Testis (tissue), 3 donors: Measurements from ENCODE around the gene CPEB4. TPM values are rescaled to one million over a fixed set of nuclear protein-coding genes. Genes with fewer than 3 reads are reported as not detected.

ENCODE experiments used
- DNase-seq: peaks from one replicate; pipeline ENCODE4 v3.0.0-alpha.2; 2019
- H3K27ac ChIP-seq, 2 donors: fragments of 200-600 bp; sonication (generic); one replicate each; pipeline ENCODE4 v1.5.1; 2019
- H3K27me3 ChIP-seq: fragments of 200-600 bp; sonication (generic); one replicate; pipeline ENCODE4 v1.5.1; 2019
- H3K36me3 ChIP-seq: fragments of 200-600 bp; sonication (generic); one replicate; pipeline ENCODE4 v1.5.1; 2017; ENCODE audit warnings: low read depth; ENCODE audit errors: missing control alignments
- H3K4me1 ChIP-seq: fragments of 200-600 bp; sonication (generic); one replicate; pipeline ENCODE4 v1.5.1; 2019
- H3K4me3 ChIP-seq, 2 donors: fragments of 200-600 bp; sonication (generic); one replicate each; pipeline ENCODE4 v1.5.1; 2017 to 2019
- H3K9me3 ChIP-seq: fragments of 200-600 bp; sonication (generic); one replicate; pipeline ENCODE4 v1.5.1; 2017
- POLR2A ChIP-seq: fragments of 450-650 bp; IDR thresholded peaks from one replicate; pipeline ENCODE4 v1.6.1; 2017; ENCODE audit warnings: antibody characterized with exemption, mild to moderate bottlenecking, moderate library complexity
- WGBS, 2 donors: methylation state at CpG; one replicate each; pipeline ENCODE4 v1.1.5; 2018; 5-methylcytosine and 5-hydroxymethylcytosine counted together
- intact Hi-C: fragments of 100-400 bp; cut with DNase I; formaldehyde crosslinking; loops from one replicate; pipeline ENCODE4 v1.15.1; 2023; ENCODE audit warnings: low total_unique reads
- polyA plus RNA-seq: library from polyadenylated mRNA; stranded (reverse); fragments of 350-450 nt; fragmentation: Illumina TruSeq; extraction: RNeasy Lipid Tissue Mini Kit (QIAGEN cat#74804); gene quantifications from one replicate; pipeline ENCODE4 v1.2.3, GENCODE V29; 2014; ENCODE audit warnings: low read depth, low replicate concordance; ENCODE audit not compliant: insufficient read depth
- total RNA-seq, 2 donors: library from RNA; depleted of rRNA; stranded (reverse); fragments of >200 nt; gene quantifications; one replicate each; pipeline ENCODE4 v1.2.3, GENCODE V29; 2016
- TF ChIP-seq, protein P1 (sequence below), 3 experiments: fragments of 450-650 bp in 2 of 3; fragments of 200-600 bp in 1 of 3; sonication (generic) in 1 of 3; IDR thresholded peaks; one replicate each; pipeline ENCODE4 v1.5.1; 2016 to 2019; ENCODE audit warnings: antibody characterized with exemption in 3 of 3, mild to moderate bottlenecking in 2 of 3, moderate library complexity in 1 of 3

The CPEB4 gene
- total and polyA plus RNA-seq, 3 donors from 2014 or later, result 29.4 to 64.4 (median 52.9) TPM

DNA sequence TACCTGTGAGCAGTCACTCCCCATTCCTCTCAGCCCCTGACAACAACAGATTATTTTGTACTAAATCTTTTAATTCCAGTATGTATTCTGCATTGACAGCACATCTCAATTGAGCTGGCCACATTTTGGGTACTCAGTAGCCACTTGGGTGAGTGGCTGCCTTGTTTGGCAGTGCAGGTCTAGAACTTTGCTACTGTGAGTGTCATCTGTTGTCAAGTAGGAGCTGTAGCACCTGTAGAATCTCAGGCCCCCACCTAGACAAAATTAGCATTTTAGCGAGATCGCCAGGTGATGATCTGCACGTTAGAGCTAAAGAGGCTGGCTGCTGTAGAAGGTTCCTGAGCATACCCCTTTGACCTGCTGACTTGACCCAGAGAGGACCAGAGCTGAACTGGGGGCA lies 44.4 kb upstream of the CPEB4 start:
- Histone ChIP-seq H3K27ac (no peak overlapping the region), H3K27me3 (no peaks in the 10 kb centered on the region), H3K36me3 (no peaks in the 10 kb centered on the region), H3K4me3 (no peak overlapping the region), H3K9me3 (no peaks in the 10 kb centered on the region), H3K4me1 (no peaks in the 10 kb centered on the region)
- WGBS, 2 donors, result 54 to 74% methylated on average over 3 of the region's 3 CpGs
- TF ChIP-seq, protein P1, sequence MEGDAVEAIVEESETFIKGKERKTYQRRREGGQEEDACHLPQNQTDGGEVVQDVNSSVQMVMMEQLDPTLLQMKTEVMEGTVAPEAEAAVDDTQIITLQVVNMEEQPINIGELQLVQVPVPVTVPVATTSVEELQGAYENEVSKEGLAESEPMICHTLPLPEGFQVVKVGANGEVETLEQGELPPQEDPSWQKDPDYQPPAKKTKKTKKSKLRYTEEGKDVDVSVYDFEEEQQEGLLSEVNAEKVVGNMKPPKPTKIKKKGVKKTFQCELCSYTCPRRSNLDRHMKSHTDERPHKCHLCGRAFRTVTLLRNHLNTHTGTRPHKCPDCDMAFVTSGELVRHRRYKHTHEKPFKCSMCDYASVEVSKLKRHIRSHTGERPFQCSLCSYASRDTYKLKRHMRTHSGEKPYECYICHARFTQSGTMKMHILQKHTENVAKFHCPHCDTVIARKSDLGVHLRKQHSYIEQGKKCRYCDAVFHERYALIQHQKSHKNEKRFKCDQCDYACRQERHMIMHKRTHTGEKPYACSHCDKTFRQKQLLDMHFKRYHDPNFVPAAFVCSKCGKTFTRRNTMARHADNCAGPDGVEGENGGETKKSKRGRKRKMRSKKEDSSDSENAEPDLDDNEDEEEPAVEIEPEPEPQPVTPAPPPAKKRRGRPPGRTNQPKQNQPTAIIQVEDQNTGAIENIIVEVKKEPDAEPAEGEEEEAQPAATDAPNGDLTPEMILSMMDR (IDR thresholded peaks at IDR 0.05), result no peak
- no peak for TF ChIP-seq POLR2A
- DNase-seq, result no peak
- intact Hi-C loops, result no loop called here

DNA sequence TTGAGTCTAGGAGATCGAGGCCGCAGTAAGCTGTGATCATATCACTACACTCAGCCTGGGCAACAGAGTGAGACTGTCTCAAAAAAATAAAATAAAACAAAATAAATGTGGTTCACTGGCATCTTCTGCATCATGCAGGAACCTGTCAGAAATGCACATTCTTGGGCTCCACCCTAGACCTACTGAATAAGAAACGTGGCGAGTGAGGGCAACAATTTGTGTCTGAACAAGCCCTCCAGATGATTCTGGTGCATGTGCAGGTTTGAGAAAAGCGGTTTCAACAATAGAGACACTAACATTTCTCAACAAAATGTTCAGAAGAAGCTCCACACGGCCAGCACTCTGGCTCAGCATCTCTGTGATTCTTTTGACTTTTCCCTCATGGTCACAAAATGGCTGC lies 42.8 kb upstream of the CPEB4 start:
- intact Hi-C loops, result no loop called here
- 86 to 97% methylated on average over 6 of the region's 6 CpGs for WGBS, 2 donors
- no peak for DNase-seq
- Histone ChIP-seq H3K27me3 (no peaks in the 10 kb centered on the region), H3K9me3 (no peaks in the 10 kb centered on the region), H3K4me3 (no peak overlapping the region), H3K36me3 (no peaks in the 10 kb centered on the region), H3K4me1 (no peaks in the 10 kb centered on the region), H3K27ac (no peak overlapping the region)
- TF ChIP-seq POLR2A, result no peak
- TF ChIP-seq, protein P1 (IDR thresholded peaks at IDR 0.05), result no peak

DNA sequence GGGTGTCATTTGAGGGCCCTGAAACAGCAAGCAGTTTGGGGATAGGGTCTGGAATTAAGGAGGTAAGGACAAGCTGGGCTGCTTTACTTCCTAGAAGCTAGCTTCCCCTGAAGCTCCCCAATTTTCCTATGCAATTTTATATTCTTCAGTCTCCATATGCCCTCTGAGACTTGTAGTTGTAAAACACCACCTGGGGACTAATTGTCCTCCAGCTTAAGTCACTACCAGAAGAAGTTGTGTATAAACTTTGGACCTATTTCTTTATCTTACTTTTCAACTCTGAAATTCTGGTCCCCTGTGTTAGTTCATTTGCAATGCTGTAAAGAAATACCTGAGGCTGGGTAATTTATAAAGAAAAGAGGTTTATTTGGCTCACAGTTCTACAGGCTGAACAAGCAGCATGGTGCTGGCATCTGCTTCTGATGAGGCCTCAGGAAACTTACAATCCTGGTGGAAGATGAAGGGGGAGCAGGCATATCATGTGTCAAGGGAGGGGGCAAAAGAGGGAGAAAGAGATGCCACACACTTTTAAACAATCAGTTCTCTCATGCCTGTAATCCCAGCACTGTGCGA lies 41.1 kb upstream of the CPEB4 start:
- 94 to 100% methylated on average over 1 of the region's 1 CpG for WGBS, 2 donors
- Histone ChIP-seq H3K9me3 (no peaks in the 10 kb centered on the region), H3K4me1 (no peaks in the 10 kb centered on the region), H3K36me3 (no peaks in the 10 kb centered on the region), H3K27me3 (no peaks in the 10 kb centered on the region), H3K4me3 (no peak overlapping the region), H3K27ac (no peak overlapping the region)
- DNase-seq, result no peak
- TF ChIP-seq, protein P1 (IDR thresholded peaks at IDR 0.05), result no peak
- no peak for TF ChIP-seq POLR2A
- intact Hi-C loops, result no loop called here

DNA sequence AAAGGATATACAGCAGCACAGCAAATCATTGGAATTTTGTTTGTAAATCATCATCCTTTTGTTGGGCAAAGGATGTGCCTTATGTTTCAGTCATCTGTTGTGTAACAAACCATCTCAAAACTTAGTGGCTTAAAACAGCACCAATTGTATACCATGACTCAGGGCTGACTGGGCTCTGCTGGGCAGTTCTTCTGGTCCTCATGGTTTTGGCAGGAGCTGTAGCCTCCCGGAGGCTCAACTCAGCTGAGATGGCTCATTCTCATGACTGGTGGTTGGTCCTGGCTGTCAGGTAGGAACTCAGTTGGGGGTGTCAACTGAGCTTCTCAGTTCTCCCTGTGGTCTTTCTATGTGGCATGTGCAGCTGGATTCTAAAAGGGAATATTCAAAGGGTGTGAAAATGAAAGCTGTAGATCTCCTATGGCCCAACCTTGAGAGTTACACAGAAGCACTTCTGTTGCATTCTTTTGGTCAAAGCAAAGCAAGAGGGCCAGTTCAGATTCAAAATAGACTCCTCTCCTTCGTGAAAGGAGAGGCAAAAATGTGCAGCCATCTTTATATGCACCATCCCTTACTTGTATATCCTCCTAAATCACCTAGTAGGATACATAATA lies 39.1 kb upstream of the CPEB4 start:
- WGBS, 2 donors, result 68% methylated on average over 2 of the region's 2 CpGs
- H3K27ac ChIP-seq, result no peak overlapping the region
- DNase-seq, result no peak
- no peaks in the 10 kb centered on the region for H3K4me1 ChIP-seq
- no peaks in the 10 kb centered on the region for H3K27me3 ChIP-seq
- TF ChIP-seq POLR2A, result no peak
- TF ChIP-seq, protein P1 (IDR thresholded peaks at IDR 0.05), result no peak
- no peaks in the 10 kb centered on the region for H3K9me3 ChIP-seq
- no peaks in the 10 kb centered on the region for H3K36me3 ChIP-seq
- H3K4me3 ChIP-seq, result no peak overlapping the region
- intact Hi-C loops, result no loop called here

DNA sequence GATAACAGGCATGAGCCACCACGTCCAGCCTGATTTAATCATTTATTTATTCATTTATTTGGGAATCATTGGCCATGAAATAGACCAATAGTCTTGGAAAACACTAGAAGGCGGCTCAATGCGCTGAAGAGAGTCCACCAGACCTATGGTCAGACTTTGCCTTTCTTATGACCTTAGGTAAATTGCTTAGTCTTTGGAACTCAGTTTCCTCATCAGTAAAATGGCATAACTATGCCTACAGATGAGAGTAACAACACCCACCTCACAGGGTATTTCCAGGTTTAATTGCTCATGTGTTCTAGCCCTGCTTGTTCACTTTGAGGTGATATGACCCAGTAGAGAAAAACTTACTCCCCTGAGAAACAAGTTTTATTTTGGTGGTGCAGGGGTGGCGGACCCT lies 38.2 kb upstream of the CPEB4 start:
- Histone ChIP-seq H3K27ac (no peak overlapping the region), H3K36me3 (no peaks in the 10 kb centered on the region), H3K4me3 (no peak overlapping the region), H3K4me1 (no peaks in the 10 kb centered on the region), H3K27me3 (no peaks in the 10 kb centered on the region), H3K9me3 (no peaks in the 10 kb centered on the region)
- no peak for DNase-seq
- 83 to 95% methylated on average over 4 of the region's 4 CpGs for WGBS, 2 donors
- no peak for TF ChIP-seq POLR2A
- TF ChIP-seq, protein P1 (IDR thresholded peaks at IDR 0.05), result no peak
- intact Hi-C loops, result no loop called here
